NCI-H2081 (cell line): ENCODE measurements around the gene IGF2BP2.

Source experiments
- DNase-seq, 2 experiments: peaks; one replicate each; lab custom pipeline; 2025; lab: John Stamatoyannopoulos, UW

Gene IGF2BP2

GRCh38 chr3:185733980-185734724 lies 90.7 kb downstream of the IGF2BP2 start:
- DNase-seq = peak; percentile 44 to 64

GRCh38 chr3:185732782-185733181 lies 92.1 kb downstream of the IGF2BP2 start:
- no peak for DNase-seq

GRCh38 chr3:185730550-185730949 lies 94.3 kb downstream of the IGF2BP2 start:
- DNase-seq = no peak

GRCh38 chr3:185729337-185730055 lies 95.3 kb downstream of the IGF2BP2 start:
- no peak for DNase-seq

- DNase-seq = no peak
These were observed 96.1 kb downstream of the IGF2BP2 start for GRCh38 chr3:185728630-185729336.

- DNase-seq = no peak
These were observed 97.0 kb downstream of the IGF2BP2 start for GRCh38 chr3:185727873-185728272.

GRCh38 chr3:185726254-185726967 lies 98.4 kb downstream of the IGF2BP2 start:
- no peak for DNase-seq

GRCh38 chr3:185724761-185725160 lies 100.1 kb downstream of the IGF2BP2 start:
- DNase-seq = no peak

- DNase-seq = no peak
These were observed 100.6 kb downstream of the IGF2BP2 start for GRCh38 chr3:185724251-185724650.

- no peak for DNase-seq
These were observed 102.0 kb downstream of the IGF2BP2 start for GRCh38 chr3:185722881-185723280.

GRCh38 chr3:185721970-185722369 lies 102.9 kb downstream of the IGF2BP2 start:
- no peak for DNase-seq

- no peak for DNase-seq
These were observed 104.5 kb downstream of the IGF2BP2 start for GRCh38 chr3:185720326-185720725.

- DNase-seq = no peak
These were observed 105.9 kb downstream of the IGF2BP2 start for GRCh38 chr3:185718736-185719593.

GRCh38 chr3:185717627-185718402 lies 107.0 kb downstream of the IGF2BP2 start:
- no peak for DNase-seq

GRCh38 chr3:185717121-185717520 lies 107.7 kb downstream of the IGF2BP2 start:
- no peak for DNase-seq

- DNase-seq = no peak
These were observed 108.3 kb downstream of the IGF2BP2 start for GRCh38 chr3:185716436-185717108.

GRCh38 chr3:185715091-185715490 lies 109.8 kb downstream of the IGF2BP2 start:
- no peak for DNase-seq

- no peak for DNase-seq
These were observed 110.8 kb downstream of the IGF2BP2 start for GRCh38 chr3:185714085-185714484.

GRCh38 chr3:185713015-185713414 lies 111.8 kb downstream of the IGF2BP2 start:
- DNase-seq = no peak

GRCh38 chr3:185712337-185712736 lies 112.5 kb downstream of the IGF2BP2 start:
- no peak for DNase-seq
